ENCODE results near the gene MSRB3.

DNA sequence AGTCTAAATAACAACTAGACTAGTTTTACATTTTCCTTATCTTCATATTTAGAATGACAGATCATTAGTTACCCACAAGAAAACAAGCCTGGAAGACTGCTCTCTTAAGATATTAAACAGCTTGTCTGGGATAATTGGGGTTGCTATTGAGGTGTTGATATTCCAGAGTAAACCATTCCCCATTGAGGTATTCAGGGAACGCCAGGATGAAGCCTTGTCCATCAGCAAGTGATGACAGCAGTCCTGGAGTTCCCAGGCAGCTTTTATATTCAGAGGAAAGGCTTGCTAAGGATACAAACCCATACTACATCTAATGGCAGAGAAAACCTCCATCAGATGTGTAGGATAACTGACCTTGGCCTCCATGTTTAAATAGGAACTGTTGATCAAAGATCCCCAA is 168.4 kb downstream of the MSRB3 start:
- TF ChIP-seq, protein P1, sequence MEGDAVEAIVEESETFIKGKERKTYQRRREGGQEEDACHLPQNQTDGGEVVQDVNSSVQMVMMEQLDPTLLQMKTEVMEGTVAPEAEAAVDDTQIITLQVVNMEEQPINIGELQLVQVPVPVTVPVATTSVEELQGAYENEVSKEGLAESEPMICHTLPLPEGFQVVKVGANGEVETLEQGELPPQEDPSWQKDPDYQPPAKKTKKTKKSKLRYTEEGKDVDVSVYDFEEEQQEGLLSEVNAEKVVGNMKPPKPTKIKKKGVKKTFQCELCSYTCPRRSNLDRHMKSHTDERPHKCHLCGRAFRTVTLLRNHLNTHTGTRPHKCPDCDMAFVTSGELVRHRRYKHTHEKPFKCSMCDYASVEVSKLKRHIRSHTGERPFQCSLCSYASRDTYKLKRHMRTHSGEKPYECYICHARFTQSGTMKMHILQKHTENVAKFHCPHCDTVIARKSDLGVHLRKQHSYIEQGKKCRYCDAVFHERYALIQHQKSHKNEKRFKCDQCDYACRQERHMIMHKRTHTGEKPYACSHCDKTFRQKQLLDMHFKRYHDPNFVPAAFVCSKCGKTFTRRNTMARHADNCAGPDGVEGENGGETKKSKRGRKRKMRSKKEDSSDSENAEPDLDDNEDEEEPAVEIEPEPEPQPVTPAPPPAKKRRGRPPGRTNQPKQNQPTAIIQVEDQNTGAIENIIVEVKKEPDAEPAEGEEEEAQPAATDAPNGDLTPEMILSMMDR (IDR thresholded peaks at IDR 0.05), result no peak
- TF ChIP-seq POLR2A (IDR thresholded peaks at IDR 0.05), result no peak

Measured in body of pancreas (tissue), 4 donors.